OCI-LY7 (cell line): Measurements from ENCODE around the gene DNAJA3. TPM values are rescaled to one million over a fixed set of nuclear protein-coding genes. Genes with fewer than 3 reads are reported as not detected.

Experiments used
- BruUV-seq: library from RNA; stranded (reverse); fragments of 400-500 nt; replicated peaks from 2 replicates; lab custom pipeline; 2021; lab: Mats Ljungman, UMichigan
- CTCF ChIA-PET: fragments of 300-600 bp; sonication (Branson Sonifier 250); formaldehyde crosslinking; loops from one replicate; lab custom pipeline; 2022; ENCODE audit warnings: antibody characterized with exemption; ENCODE audit not compliant: unreplicated experiment; lab: Charles Lee
- POLR2A ChIA-PET: fragments of 300-600 bp; sonication (Branson Sonifier 250); formaldehyde crosslinking; loops from one replicate; lab custom pipeline; 2022; ENCODE audit warnings: antibody characterized with exemption; lab: Charles Lee
- DNase-seq: peaks from one replicate; pipeline ENCODE4 v3.0.0-alpha.2; 2015; ENCODE audit warnings: low spot score
- H2AFZ ChIP-seq: fragments of 200-600 bp; sonication (generic), shearing (Covaris generic); 2 replicates; pipeline ENCODE4 v1.6.1; 2014; ENCODE audit warnings: mild to moderate bottlenecking, antibody characterized with exemption, low read length, moderate library complexity
- H3K27ac ChIP-seq: fragments of 200-600 bp; sonication (generic); 2 replicates; pipeline ENCODE4 v1.5.1; 2014; ENCODE audit warnings: mixed run types, low read depth, mild to moderate bottlenecking, moderate library complexity, low read length, inconsistent platforms; ENCODE audit not compliant: poor library complexity, severe bottlenecking
- H3K36me3 ChIP-seq: fragments of 200-600 bp; sonication (generic); 2 replicates; pipeline ENCODE4 v1.6.1; 2014; ENCODE audit warnings: mild to moderate bottlenecking, antibody characterized with exemption, low read length, moderate library complexity, mixed read lengths; ENCODE audit not compliant: insufficient read depth
- H3K4me1 ChIP-seq: fragments of 200-600 bp; sonication (generic); 2 replicates; pipeline ENCODE4 v1.5.1; 2014; ENCODE audit warnings: mild to moderate bottlenecking, low read length; ENCODE audit not compliant: insufficient read depth, poor library complexity, severe bottlenecking
- H3K4me2 ChIP-seq: fragments of 200-600 bp; sonication (generic); 2 replicates; pipeline ENCODE4 v1.6.1; 2014; ENCODE audit warnings: mild to moderate bottlenecking, low read length
- H3K4me3 ChIP-seq: fragments of 200-600 bp; sonication (generic); 2 replicates; pipeline ENCODE4 v1.5.1; 2014; ENCODE audit warnings: mild to moderate bottlenecking, low read depth, low read length; ENCODE audit not compliant: poor library complexity, severe bottlenecking
- H3K79me2 ChIP-seq: fragments of 200-600 bp; sonication (generic); 2 replicates; pipeline ENCODE4 v1.6.1; 2016; ENCODE audit warnings: low read depth, mild to moderate bottlenecking, low read length, moderate library complexity, mixed read lengths; ENCODE audit not compliant: insufficient read depth
- H3K9me2 ChIP-seq: fragments of 200-600 bp; sonication (generic); 2 replicates; pipeline ENCODE4 v1.6.1; 2016; ENCODE audit warnings: mild to moderate bottlenecking, low read length, mixed read lengths; ENCODE audit not compliant: insufficient read depth
- H3K9me3 ChIP-seq: fragments of 200-600 bp; sonication (generic); 2 replicates; pipeline ENCODE4 v1.6.1; 2014; ENCODE audit warnings: mild to moderate bottlenecking, mixed run types, low read length, mixed read lengths
- H4K20me1 ChIP-seq: fragments of 200-600 bp; sonication (generic); 2 replicates; pipeline ENCODE4 v1.6.1; 2014; ENCODE audit warnings: mild to moderate bottlenecking, antibody characterized with exemption, low read length, moderate library complexity, mixed read lengths; ENCODE audit not compliant: insufficient read depth
- EZH2phosphoT487 ChIP-seq: fragments of 200-600 bp; sonication (generic); IDR thresholded peaks from 2 replicates; pipeline ENCODE4 v1.6.1; 2018; ENCODE audit warnings: low read depth, borderline replicate concordance, mild to moderate bottlenecking, mixed run types, antibody characterized with exemption, low read length, moderate library complexity, mixed read lengths
- intact Hi-C: fragments of 100-400 bp; cut with micrococcal nuclease; formaldehyde crosslinking; loops from one replicate; pipeline ENCODE4 v1.10.0; 2022; ENCODE audit not compliant: unreplicated experiment
- total RNA-seq, 2 experiments: library from RNA; depleted of rRNA in 1 of 2; stranded (reverse); fragments of >200 nt in 1 of 2; shearing (Covaris generic) in 1 of 2; gene quantifications; 2 replicates each; pipeline ENCODE4 v1.2.3, GENCODE V29; 2014 to 2022
- TF ChIP-seq, protein P1 (sequence below): fragments of 200-600 bp; sonication (generic); conservative IDR thresholded peaks from 2 replicates; pipeline ENCODE4 v1.5.1; 2014; ENCODE audit warnings: mild to moderate bottlenecking, antibody characterized with exemption, low read length, moderate library complexity, mixed read lengths

Gene DNAJA3
- total RNA-seq, 2 experiments from 2014 or later, result 89.8 to 94.3 TPM

DNA sequence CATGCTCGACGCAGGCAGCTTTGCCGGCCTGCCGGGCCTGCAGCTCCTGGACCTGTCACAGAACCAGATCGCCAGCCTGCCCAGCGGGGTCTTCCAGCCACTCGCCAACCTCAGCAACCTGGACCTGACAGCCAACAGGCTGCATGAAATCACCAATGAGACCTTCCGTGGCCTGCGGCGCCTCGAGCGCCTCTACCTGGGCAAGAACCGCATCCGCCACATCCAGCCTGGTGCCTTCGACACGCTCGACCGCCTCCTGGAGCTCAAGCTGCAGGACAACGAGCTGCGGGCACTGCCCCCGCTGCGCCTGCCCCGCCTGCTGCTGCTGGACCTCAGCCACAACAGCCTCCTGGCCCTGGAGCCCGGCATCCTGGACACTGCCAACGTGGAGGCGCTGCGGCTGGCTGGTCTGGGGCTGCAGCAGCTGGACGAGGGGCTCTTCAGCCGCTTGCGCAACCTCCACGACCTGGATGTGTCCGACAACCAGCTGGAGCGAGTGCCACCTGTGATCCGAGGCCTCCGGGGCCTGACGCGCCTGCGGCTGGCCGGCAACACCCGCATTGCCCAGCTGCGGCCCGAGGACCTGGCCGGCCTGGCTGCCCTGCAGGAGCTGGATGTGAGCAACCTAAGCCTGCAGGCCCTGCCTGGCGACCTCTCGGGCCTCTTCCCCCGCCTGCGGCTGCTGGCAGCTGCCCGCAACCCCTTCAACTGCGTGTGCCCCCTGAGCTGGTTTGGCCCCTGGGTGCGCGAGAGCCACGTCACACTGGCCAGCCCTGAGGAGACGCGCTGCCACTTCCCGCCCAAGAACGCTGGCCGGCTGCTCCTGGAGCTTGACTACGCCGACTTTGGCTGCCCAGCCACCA is 44.4 kb upstream of the DNAJA3 start:
- Histone ChIP-seq H4K20me1 (no peaks in the 10 kb centered on the region), H2AFZ (no peak overlapping the region), H3K4me1 (no peaks in the 10 kb centered on the region), H3K27ac (no peak overlapping the region), H3K79me2 (no peaks in the 10 kb centered on the region), H3K36me3 (no peaks in the 10 kb centered on the region), H3K9me3 (no peaks in the 10 kb centered on the region), H3K4me2 (no peak overlapping the region), H3K9me2 (no peaks in the 10 kb centered on the region), H3K4me3 (no peak overlapping the region)
- ChIA-PET CTCF (interaction anchor here (0.6 kb wide), 1 partner anchor 22 kb away, joined by 3 read pairs; no protein-coding TSS in a partner anchor), POLR2A (no interaction called here)
- intact Hi-C loops, result no loop called here
- no peak for DNase-seq
- BruUV-seq, result no TSS peak
- TF ChIP-seq, protein P1, sequence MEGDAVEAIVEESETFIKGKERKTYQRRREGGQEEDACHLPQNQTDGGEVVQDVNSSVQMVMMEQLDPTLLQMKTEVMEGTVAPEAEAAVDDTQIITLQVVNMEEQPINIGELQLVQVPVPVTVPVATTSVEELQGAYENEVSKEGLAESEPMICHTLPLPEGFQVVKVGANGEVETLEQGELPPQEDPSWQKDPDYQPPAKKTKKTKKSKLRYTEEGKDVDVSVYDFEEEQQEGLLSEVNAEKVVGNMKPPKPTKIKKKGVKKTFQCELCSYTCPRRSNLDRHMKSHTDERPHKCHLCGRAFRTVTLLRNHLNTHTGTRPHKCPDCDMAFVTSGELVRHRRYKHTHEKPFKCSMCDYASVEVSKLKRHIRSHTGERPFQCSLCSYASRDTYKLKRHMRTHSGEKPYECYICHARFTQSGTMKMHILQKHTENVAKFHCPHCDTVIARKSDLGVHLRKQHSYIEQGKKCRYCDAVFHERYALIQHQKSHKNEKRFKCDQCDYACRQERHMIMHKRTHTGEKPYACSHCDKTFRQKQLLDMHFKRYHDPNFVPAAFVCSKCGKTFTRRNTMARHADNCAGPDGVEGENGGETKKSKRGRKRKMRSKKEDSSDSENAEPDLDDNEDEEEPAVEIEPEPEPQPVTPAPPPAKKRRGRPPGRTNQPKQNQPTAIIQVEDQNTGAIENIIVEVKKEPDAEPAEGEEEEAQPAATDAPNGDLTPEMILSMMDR, result no peak
- no peak for TF ChIP-seq EZH2phosphoT487

DNA sequence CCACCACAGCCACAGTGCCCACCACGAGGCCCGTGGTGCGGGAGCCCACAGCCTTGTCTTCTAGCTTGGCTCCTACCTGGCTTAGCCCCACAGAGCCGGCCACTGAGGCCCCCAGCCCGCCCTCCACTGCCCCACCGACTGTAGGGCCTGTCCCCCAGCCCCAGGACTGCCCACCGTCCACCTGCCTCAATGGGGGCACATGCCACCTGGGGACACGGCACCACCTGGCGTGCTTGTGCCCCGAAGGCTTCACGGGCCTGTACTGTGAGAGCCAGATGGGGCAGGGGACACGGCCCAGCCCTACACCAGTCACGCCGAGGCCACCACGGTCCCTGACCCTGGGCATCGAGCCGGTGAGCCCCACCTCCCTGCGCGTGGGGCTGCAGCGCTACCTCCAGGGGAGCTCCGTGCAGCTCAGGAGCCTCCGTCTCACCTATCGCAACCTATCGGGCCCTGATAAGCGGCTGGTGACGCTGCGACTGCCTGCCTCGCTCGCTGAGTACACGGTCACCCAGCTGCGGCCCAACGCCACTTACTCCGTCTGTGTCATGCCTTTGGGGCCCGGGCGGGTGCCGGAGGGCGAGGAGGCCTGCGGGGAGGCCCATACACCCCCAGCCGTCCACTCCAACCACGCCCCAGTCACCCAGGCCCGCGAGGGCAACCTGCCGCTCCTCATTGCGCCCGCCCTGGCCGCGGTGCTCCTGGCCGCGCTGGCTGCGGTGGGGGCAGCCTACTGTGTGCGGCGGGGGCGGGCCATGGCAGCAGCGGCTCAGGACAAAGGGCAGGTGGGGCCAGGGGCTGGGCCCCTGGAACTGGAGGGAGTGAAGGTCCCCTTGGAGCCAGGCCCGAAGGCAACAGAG is 43.5 kb upstream of the DNAJA3 start:
- Histone ChIP-seq H3K27ac (no peak overlapping the region), H3K4me1 (no peaks in the 10 kb centered on the region), H3K36me3 (peaks cover 7% of the 10 kb centered on the region; the same call in 1 of the 2 replicates), H3K9me3 (no peaks in the 10 kb centered on the region), H2AFZ (no peak overlapping the region), H4K20me1 (no peaks in the 10 kb centered on the region), H3K9me2 (no peaks in the 10 kb centered on the region), H3K4me3 (no peak overlapping the region), H3K4me2 (no peak overlapping the region), H3K79me2 (no peaks in the 10 kb centered on the region)
- intact Hi-C loops, result no loop called here
- BruUV-seq, result no TSS peak
- ChIA-PET CTCF (interaction anchor here (0.6 kb wide), 1 partner anchor 21 kb away, joined by 3 read pairs; no protein-coding TSS in a partner anchor), POLR2A (no interaction called here)
- DNase-seq, result no peak
- TF ChIP-seq, protein P1, result no peak
- no peak for TF ChIP-seq EZH2phosphoT487
